Measurements from ENCODE around the gene USP48. TPM values are rescaled to one million over a fixed set of nuclear protein-coding genes. Genes with fewer than 3 reads are reported as not detected.

USP48 gene
- total and polyA plus RNA-seq, 2 of the 13 experiments (the other 11 are each of a cell fraction or from before 2014, with no cell fraction given): 30.4 to 30.7 TPM

DNA sequence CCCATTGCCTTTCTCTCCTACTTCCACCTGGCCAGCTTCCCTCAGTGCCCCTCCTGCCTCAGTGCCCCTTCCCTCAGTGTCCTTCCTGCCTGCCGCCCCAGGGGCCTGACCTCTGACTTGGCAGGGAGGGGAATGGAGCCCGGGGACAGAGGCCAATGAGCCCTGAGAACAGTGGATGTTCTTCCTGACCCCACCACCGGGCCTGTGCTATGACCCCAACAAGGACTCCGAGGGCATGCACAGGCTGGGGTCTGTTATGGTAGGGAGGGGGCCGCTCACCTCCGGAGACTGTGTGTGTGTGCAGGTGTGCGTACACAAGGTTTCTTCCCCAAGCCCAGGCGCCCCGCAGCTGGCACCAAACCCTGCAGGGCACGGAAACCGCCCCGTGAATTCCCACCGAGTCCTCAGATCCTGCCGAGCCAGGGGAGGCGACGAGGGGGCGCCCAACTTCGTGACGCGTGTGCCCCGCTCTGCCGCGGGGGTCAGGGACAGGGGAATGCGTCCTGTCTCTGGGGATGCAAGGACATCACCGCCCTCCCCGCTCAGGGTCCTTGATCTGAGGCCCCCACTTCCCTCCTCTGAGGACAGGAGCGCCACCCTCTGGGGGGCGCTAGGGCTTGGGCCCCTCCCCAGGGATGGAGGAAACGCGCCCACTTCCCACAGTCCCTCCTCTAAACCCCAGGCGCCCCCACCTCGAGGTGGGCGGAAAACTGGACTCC, 114.6 kb downstream of the USP48 start (continued):
- TF ChIP-seq, protein P1, sequence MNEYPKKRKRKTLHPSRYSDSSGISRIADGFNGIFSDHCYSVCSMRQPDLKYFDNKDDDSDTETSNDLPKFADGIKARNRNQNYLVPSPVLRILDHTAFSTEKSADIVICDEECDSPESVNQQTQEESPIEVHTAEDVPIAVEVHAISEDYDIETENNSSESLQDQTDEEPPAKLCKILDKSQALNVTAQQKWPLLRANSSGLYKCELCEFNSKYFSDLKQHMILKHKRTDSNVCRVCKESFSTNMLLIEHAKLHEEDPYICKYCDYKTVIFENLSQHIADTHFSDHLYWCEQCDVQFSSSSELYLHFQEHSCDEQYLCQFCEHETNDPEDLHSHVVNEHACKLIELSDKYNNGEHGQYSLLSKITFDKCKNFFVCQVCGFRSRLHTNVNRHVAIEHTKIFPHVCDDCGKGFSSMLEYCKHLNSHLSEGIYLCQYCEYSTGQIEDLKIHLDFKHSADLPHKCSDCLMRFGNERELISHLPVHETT (CRISPR knock-in tag; conservative IDR thresholded peaks at IDR 0.05): no peak
- TF ChIP-seq EZH2 (conservative IDR thresholded peaks at IDR 0.05; ENCODE audit: low read depth, low read length): no peak
- TF ChIP-seq RAD51 (IDR thresholded peaks at IDR 0.05; ENCODE audit: borderline replicate concordance): no peak
- peak; percentile 97 for TF ChIP-seq SRSF1 (optimal IDR thresholded peaks at IDR 0.05; ENCODE audit: low read depth, low read length)
- no peak for TF ChIP-seq KDM1A (CRISPR knock-in tag; IDR thresholded peaks at IDR 0.05)
- peak; percentile 49; the same call in 1 of the 2 replicates for TF ChIP-seq RARA (CRISPR knock-in tag; IDR thresholded peaks at IDR 0.05)
- TF ChIP-seq, protein P2, sequence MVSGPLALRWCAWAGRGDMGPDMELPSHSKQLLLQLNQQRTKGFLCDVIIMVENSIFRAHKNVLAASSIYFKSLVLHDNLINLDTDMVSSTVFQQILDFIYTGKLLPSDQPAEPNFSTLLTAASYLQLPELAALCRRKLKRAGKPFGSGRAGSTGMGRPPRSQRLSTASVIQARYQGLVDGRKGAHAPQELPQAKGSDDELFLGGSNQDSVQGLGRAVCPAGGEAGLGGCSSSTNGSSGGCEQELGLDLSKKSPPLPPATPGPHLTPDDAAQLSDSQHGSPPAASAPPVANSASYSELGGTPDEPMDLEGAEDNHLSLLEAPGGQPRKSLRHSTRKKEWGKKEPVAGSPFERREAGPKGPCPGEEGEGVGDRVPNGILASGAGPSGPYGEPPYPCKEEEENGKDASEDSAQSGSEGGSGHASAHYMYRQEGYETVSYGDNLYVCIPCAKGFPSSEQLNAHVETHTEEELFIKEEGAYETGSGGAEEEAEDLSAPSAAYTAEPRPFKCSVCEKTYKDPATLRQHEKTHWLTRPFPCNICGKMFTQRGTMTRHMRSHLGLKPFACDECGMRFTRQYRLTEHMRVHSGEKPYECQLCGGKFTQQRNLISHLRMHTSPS (CRISPR knock-in tag; IDR thresholded peaks at IDR 0.05; ENCODE audit: low read depth): peak; percentile 65; the same call in 1 of the 2 replicates
- no peak for TF ChIP-seq RORA (CRISPR knock-in tag; IDR thresholded peaks at IDR 0.05)
- TF ChIP-seq CBX5 (CRISPR knock-in tag; IDR thresholded peaks at IDR 0.05; ENCODE audit: borderline replicate concordance): no peak
- TF ChIP-seq HNRNPH1 (optimal IDR thresholded peaks at IDR 0.05; ENCODE audit: low read depth, low read length): no peak
- TF ChIP-seq, protein P3, sequence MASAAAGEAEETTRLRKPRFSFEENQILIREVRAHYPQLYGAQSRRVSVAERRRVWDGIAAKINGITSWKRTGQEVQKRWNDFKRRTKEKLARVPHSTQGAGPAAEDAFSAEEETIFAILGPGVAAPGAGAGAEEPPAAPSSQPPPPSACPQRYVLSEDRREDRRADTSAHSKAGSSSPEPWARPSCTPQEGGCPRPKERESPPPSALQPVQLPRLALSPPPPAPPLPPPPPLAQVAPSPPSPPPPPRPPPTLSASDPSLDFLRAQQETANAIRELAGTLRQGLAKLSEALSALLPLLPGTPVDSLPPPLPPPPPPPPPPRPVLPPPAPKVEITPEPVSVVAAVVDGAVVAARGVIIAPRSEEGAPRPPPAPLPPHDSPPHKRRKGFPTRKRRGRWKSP (CRISPR knock-in tag; IDR thresholded peaks at IDR 0.05): no peak; the same call in 1 of the 2 replicates
- no peak for TF ChIP-seq SRF (IDR thresholded peaks at IDR 0.05; ENCODE audit: low read depth, low read length)
- TF ChIP-seq STAG1 (CRISPR knock-in tag; IDR thresholded peaks at IDR 0.05): no peak
- TF ChIP-seq MEIS2 (CRISPR knock-in tag; IDR thresholded peaks at IDR 0.05): no peak
- 0 out of 2 replicates have a peak, but pooled peaks have one; percentile 4 for TF ChIP-seq FOSL2 (CRISPR knock-in tag; IDR thresholded peaks at IDR 0.05)
- no peak for TF ChIP-seq ZNF878 (CRISPR knock-in tag; IDR thresholded peaks at IDR 0.05)
- TF ChIP-seq NFE2 (CRISPR knock-in tag; IDR thresholded peaks at IDR 0.05): no peak
- no peak for TF ChIP-seq PAF1 (CRISPR knock-in tag; IDR thresholded peaks at IDR 0.05)
- TF ChIP-seq ASH2L (IDR thresholded peaks at IDR 0.05; ENCODE audit: insufficient read length, low read depth, low read length): no peak
- no peak for TF ChIP-seq ATF7 (IDR thresholded peaks at IDR 0.05)
- no peak for TF ChIP-seq ATF7 (CRISPR knock-in tag; IDR thresholded peaks at IDR 0.05)
- TF ChIP-seq, protein P4, sequence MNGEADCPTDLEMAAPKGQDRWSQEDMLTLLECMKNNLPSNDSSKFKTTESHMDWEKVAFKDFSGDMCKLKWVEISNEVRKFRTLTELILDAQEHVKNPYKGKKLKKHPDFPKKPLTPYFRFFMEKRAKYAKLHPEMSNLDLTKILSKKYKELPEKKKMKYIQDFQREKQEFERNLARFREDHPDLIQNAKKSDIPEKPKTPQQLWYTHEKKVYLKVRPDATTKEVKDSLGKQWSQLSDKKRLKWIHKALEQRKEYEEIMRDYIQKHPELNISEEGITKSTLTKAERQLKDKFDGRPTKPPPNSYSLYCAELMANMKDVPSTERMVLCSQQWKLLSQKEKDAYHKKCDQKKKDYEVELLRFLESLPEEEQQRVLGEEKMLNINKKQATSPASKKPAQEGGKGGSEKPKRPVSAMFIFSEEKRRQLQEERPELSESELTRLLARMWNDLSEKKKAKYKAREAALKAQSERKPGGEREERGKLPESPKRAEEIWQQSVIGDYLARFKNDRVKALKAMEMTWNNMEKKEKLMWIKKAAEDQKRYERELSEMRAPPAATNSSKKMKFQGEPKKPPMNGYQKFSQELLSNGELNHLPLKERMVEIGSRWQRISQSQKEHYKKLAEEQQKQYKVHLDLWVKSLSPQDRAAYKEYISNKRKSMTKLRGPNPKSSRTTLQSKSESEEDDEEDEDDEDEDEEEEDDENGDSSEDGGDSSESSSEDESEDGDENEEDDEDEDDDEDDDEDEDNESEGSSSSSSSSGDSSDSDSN (CRISPR knock-in tag; IDR thresholded peaks at IDR 0.05): peak; percentile 48; the same call in 1 of the 2 replicates
